Muscle of arm (tissue), 12 donors: ENCODE results near the gene ELOVL2. TPM values are rescaled to one million over a fixed set of nuclear protein-coding genes. Genes with fewer than 3 reads are reported as not detected.
"Not testable (repeated sequence)": the region's sequence is repeated elsewhere in the genome, so short reads cannot be mapped to it uniquely, and the experiment has no call there.

Experiments used
- DNase-seq: peaks from one replicate; pipeline ENCODE4 v3.0.0-alpha.2; 2013
- polyA plus RNA-seq, 12 donors: library from polyadenylated mRNA; unstranded; fragments of 120-200 nt; gene quantifications; one replicate each; pipeline ENCODE4 v1.2.1, GENCODE V29; 2013; ENCODE audit not compliant: insufficient read length in 12 of 12

ELOVL2 gene
- polyA plus RNA-seq, 12 donors, result 1.7 to 3.2 (median 2.6) TPM; not detected in 1

DNA sequence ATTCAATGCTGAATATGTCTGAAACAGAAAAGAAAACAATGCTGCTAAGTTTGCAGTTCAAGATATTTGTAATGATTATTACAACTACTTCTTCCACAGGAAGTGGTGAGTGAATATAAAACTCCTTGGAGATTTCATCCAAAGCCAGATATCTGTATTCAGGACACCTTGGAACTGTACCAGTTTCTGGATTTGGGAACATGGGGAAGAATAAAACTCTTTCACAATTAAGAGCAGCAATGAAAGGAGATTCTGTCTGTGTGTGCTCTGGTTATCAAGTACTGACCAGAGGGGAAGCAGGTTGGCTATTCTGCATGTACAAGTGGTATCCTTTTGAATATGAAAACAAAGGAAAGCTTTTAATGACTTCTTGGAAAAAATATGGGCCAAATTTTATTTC is 21.1 kb downstream of the ELOVL2 start:
- DNase-seq, result no peak

DNA sequence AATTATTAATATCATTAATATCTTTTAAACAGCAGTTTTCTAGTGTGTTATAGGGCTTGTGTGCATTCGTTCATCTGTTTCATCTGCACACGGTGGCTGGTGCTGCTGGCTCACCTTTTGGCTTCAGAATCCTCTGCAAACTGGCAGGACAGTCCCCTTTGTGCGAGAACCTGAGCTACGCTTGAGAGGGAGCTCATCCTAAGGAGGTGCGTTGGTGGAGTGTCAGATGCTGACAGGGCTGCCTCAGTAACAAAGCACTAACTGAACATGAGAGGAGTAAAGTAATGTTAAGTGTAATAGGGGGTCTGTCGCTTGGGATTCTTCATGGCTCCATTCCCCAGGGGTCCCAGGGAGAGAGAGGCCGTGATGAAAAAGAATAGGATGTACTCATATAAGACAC is 22.4 kb downstream of the ELOVL2 start:
- DNase-seq, result no peak

DNA sequence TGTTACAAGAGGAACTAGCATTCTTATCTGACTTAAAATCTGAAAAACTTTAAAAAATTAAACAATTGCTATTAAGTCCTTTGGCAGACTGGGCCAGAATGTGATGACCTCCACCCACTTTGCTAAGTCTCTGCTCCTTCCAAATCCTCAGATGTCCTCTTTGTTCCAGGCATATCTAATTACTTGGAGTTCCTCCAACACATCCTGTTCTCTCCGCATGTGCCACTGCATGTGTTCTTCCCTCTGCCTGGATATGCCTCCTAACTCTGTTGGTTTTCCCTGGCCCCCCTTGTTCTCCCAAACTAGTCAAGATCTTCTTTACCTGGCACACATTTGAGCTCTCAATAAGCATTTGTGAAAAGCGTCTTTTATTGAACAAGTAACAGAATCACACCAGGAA is 23.1 kb downstream of the ELOVL2 start:
- no peak for DNase-seq

DNA sequence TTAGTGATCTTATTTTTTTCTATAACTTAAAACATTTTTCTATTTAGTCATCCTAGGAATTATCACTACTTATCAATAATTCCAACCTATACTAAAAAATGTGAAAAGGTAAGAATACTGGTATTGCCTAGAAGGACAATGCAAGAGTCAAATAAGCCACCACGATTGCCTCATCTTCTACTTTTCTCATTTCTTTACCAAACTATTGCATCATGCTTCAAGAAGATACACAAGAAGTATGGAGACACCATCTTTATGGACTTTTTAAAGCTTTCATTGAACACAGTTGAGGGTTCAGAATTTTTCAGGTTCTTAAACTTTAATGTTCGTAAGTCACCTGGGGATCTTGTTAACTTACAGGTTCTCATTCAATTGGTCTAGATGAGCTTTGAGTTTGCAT is 25.9 kb downstream of the ELOVL2 start:
- no peak for DNase-seq

DNA sequence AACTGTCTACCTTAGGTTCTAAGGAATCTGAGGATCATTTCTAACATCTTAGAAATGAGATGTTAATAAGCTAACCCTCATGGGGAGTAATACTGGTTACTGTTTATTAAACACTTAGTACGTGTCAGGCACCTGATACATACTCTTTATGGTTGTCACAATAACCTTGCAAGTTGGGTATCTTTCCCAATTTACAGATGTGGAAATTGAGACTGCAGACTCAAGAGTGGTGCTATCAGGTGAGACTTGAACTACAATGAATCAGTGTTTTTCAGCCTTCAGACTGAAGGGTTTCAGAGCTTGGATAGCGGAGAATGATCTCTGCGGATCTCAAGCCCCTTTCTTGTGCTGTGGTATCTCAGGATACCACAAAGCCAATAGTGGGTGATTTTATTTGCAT is 27.0 kb downstream of the ELOVL2 start:
- no peak for DNase-seq

DNA sequence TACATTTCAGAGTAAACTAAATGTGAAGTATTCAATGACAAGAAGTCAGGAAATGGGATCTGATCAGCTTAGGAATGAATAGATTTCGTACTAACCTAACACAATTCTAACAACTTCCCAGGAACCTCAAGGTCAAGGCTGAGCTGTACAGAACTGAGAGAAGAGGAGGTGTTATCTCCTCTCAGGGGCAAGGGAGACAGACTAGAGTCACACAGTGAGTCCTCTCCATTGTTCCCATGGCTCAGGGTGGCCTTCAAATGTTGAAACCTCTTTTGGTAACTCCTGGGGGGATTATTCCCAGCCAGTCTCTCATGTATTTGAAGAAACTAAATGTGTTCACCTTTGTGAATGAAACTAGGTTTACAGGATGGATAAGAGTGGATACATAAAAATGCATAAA is 27.7 kb downstream of the ELOVL2 start:
- DNase-seq, result no peak

DNA sequence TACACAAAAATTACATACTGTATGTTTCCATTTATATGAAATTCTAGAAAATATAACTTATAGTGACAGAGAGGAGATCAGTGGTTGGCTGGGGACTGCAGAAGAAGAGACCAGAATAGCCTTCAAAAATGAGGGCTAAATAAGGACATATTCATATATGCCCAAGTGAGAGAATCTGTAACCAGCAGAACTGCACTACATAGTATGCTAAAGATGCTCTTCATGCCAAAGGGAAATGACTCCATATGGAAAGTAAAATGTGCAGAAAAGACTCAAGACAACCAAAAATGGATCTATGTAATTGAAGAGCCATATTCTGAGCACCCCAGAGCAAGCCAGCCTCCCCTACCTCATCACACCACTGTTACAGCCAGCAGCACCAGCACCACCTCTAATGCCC is 29.0 kb downstream of the ELOVL2 start:
- DNase-seq, result no peak

DNA sequence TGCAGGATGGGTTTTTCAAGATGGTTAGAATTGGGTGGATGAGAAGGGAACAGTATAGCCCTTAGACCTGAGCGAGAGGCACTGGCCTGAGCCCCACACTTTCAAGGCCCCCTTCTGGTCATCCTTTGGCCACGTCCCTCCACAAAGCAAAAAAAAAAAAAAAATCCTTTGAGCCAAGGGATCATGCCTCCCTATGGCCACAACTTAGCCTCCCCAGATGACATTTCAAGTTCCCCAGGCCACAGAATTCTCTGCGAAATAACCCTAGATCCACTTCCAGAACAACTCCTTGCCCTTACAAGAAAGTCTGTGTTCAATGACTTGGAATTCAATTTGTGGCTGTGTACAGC is 30.4 kb downstream of the ELOVL2 start:
- DNase-seq, result no peak

DNA sequence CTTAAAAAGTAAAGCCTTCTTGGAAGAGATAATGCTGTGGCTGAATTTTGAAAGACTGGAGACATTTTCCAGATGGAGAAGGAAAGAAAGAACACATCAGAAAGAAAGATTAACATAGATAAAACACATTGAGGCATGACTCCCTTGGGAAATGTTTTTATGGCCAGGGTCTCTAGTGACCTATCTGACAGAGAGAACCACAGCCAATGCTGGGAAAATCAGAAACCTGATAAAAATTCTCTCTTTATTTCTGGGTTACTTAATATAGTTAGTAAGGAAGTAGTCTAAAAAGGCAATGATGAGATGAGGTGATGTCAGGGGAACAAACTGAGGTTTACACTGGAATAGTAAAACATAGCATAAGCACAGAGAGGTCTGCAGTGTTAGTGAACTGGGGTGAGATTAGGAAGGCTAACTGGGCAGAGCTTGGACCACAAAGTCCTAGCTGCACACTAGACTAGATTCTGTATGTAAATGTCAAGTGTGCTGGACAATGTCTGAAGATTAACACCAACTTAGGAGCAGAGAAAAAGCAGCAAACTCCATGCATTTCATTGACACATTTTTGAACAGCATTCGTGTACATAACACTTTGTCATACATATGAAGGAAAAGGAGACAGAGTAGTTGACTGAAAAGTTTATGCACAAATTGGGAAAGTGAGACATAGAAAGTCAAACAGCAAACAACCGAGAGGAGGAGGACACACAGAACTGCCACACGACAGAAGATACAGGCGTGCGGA is 31.0 kb downstream of the ELOVL2 start:
- DNase-seq, result no peak

DNA sequence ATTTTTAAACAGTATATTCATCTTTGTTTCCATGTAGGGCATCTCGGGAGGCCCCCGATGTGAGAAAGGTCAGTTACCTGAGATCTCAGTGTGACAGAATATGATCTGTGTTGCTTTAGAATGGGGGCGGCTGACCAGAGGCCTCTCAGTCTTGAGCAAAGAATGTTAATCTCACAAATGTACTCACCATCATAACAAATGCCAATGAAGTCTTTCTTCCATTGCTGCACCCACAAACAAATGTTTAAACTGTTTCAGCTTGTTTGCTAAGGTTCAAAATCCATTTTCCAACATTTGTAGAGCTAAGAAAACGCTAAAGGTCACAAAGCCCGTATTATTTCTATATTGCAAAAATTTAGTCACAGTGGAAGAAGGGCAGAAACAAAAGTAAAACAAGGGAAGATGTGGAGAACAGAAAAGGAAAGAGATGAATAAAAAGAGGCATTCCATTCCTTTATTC is 31.8 kb downstream of the ELOVL2 start:
- DNase-seq, result no peak

DNA sequence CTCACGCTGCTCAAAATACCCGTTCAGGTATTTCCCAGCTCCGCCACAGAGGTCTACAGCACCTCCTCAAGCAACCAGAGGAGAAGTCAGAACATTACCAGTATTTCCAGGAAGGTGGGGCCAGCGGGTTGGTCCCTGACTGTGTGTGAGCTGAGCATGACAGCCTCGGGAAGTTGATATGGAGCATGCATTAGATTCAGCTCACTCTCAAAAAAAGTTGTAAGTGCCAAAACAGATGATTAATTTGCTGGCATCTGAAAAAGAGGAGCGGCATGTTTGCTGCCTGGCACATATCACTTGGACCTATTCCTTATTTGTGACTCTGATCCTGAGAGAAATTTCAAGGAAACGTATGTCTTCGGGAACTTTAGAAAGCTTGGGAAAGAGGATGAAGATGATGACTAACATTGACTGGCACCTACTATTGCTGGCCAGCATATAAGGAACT is 32.3 kb downstream of the ELOVL2 start:
- no peak for DNase-seq

DNA sequence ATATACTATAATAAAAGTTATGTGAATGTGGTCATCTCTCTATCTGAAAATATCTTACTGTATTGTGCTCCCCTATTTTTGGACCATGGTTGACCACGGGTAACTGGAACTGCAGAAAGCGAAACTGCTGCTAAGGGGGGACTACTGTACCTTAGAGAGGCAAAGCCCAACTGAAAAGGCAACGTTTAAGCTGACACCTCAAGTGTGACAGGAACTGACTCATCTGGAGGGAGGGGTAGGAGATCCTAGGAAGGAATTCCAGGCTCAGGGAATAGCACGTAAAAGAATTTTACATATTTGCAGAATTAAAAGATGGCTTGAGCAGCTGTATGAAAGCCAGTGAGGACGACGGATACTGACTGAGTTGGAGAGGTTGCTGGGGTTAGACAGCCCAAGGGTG is 34.8 kb downstream of the ELOVL2 start:
- no peak for DNase-seq

DNA sequence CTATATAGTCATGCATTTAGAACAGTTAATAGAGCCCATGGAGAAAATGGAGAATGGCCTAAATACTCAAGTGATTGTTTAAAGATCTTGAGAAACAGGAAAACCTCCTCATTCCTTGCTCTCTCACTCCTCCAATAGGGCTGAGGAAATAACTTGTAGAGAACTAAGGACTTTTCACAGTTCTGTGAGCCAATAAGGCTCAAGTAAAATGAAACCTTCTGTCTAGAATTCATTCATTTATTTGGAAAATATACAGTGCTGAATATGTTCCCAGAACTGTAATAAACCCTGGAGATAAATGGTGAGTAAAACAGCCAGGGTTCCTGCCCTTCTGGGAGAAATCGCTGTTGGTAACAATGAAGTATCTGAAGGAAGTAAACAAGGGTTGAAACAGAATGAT is 35.3 kb downstream of the ELOVL2 start:
- peak; percentile 37 for DNase-seq

DNA sequence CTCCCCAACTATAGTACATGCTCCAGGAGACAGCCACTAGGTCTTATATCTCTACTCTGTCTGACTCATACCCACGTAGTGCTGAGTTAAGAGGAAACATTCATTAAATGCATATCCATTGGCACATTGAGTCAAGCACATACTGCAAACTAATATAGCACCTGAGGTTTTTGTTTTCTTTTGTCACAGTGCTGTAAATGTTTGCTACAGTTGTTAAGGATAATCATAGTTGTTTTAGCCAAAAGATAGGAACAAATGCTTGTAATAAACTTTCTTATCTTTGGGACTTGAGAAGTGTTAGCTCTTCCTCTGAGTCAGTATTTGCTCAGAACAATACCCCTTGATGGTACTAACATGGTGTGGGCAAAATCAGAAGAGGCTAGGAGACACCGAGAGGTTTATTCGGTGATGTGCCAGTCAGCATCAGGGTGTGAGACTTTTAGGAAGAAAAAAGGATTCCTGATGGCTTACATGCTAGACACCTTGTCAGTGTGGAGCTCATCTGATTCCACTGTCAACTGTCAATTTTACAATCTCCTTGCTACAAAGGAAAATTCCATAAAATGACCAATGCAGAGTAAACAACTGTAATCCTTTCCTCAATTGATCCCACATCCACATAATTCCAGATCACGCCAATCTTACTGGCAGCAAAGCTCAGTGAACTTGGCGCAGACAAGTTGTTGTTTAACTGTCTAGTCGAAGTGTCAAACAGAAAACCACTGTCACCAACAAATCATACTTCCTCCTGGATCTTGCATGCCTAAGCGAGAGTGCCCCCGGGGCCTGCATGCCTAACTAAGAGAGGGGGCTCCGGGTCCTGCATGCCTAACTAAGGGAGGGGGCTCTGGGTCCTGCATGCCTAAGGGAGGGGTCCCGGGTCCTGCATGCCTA is 36.1 kb downstream of the ELOVL2 start:
- no peak for DNase-seq

DNA sequence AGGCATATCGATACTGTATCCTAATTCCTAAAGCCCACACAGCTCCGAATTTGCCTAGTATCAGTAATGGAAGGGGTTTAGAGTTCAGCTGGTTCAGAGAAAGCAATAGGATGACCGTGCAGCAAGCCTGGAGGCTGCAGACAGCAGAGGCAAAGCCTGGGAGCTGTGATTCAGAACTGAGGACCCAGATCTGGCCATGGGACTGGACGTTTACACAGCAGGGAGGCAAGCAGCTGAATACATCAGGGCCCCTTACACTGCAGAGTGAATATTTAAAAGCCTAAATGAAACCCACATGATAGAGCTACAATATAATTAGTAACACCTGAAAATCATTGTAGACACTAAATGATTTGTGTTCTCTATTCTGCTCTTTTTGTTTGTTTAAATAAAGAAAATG is 38.0 kb downstream of the ELOVL2 start:
- DNase-seq, result no peak

DNA sequence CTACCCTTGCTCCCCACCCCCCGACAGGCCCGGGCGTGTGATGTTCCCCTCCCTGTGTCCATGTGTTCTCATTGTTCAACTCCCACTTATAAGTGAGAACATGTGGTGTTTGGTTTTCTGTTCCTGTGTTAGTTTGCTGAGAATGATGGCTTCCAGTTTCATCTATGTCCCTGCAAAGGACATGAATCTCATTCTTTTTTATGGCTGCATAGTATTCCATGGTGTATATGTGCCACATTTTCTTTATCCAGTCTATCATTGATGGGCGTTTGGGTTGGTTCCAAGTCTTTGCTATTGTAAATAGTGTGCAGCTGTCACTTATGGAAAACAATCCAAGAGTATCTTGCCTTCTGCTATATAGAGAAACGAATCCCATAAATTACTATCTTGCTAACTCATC is 40.8 kb downstream of the ELOVL2 start:
- not testable (repeated sequence) for DNase-seq

DNA sequence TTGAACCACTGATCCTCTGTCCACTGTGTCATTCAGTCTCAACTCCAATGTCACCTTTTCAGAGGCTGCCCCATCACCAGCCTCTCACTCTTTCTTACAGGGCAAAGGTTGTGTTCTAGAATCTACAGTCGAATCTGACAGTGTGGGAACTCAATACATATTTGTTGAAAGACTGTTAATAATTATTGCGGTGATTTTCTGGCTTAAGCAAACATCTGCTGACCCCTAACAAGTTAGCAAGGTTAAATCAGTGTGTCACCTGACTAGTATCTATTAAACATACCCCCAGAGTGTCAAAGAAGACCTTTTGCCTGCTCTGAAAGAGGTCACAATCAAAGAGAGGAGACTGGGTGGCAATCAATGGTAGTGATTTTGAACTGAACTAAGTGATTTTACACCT is 41.9 kb downstream of the ELOVL2 start:
- DNase-seq, result no peak

DNA sequence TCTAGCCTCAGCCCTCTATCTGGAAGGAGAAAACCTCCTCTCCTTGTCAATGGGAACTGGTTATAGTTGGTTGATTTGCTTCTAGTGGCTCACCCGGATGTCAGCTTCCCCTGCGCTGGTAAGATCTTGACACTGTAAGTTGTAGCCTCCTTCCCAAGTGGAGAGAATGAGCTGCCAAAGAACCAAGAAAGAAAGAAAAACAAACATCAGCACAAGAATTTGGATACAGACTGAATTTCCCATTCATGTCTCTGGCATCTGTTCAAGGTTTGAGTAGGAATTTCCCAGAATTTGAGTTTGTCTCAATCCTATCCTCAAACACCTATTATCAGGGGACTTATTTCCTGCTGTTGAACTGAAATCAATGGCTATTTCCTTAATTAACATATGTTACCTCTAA is 44.1 kb downstream of the ELOVL2 start:
- peak; percentile 48 for DNase-seq

DNA sequence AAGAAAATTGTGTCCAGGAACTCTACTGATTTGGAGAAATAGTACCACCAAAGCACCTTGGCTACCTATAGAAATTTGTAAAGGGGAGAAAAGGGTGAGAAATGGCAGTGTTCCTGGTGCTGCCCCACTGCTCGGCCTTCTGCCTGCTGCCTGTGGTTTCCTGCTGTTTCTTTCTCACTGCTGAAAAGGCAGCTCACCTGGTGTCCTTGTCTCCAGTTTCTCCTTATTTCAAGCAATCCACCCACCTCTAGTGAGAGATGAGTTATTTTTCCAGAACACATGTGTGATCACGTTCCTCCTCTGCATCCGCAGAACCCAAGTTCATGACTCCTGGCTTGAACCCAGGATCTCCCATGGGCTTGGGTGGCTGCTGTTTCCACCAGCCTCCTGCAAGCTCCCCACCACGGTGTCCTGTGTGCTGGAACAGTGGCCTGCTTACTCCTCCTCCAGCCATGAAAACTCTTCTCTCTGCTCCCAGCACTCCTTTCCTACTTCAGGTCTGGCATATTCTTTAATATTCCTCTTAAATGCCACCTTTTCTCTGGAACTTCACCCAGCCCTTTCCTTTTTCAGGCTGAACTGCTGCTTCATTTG is 48.9 kb downstream of the ELOVL2 start:
- no peak for DNase-seq

DNA sequence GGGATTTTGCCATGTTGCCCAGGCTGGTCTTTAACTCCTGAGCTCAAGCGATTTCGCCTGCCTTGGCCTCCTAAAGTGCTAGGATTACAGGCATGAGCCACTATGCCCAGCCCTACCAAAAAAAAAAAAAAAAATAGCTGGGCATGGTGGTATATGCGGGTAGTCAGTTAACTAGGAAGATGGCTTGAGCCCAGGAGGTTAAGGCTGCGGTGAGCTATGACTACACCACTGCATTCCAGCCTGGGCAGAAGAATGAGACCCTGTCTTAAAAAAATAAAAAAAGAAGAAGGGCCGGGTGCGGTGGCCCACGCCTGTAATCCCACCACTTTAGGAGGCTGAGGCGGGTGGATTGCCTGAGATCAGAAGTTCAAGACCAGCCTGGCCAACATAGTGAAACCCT is 50.2 kb downstream of the ELOVL2 start:
- no peak for DNase-seq

DNA sequence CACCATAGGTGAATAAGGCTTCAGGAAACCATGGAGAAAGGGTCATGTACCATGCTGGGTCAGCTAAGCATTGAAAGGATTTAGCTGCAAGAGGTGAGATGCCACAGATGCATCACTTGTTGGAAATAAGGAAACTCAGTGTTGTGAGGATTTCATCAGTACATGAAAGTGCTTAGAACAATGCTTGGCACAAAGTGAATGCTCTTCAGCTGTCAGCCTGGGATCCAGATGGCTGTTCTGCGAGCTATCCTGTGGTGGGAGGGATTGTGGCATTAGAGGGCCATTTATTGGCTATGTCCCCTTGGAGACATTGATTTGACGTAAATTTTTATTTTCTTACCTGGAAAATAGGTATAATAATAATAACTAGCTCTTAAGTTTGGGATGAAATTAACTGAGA is 53.0 kb downstream of the ELOVL2 start:
- no peak for DNase-seq

DNA sequence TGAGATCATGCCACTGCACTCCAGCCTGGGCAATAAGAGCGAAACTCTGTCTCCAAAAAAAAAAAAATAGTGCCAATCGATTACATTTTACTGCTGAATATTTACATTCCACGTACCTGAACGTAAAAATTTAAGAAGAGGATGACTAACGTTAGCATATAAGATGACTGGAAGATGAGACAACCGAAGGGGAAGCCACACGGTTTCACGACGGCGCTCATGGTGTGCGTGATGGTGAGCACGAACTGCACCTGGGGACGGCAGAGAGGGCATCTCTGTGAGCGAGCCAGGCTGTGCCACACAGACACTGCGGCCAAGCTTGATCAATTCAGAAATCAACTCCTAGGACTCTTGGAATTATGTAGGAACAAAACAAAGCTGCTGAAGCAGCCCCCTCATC is 54.5 kb downstream of the ELOVL2 start:
- DNase-seq, result no peak

DNA sequence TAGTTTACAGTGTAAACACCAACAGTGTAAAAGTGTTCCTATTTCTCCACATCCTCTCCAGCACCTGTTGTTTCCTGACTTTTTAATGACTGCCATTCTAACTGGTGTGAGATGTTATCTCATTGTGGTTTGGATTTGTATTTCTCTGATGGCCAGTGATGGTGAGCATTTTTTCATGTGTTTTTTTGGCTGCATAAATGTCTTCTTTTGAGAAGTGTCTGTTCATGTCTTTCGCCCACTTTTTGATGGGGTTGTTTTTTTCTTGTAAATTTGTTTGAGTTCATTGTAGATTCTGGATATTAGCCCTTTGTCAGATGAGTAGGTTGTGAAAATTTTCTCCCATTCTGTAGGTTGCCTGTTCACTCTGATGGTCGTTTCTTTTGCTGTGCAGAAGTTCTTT is 59.1 kb downstream of the ELOVL2 start:
- DNase-seq, result not testable (repeated sequence)
